Fibroblast of skin of scalp (primary cell): ENCODE data around the gene LRRC36.
A peak's percentile ranks its signal among the peaks of the same experiment; 100 is the strongest.

Experiments used
- DNase-seq: peaks from one replicate; pipeline ENCODE4 v3.0.0-alpha.2; 2013

Gene LRRC36

DNA sequence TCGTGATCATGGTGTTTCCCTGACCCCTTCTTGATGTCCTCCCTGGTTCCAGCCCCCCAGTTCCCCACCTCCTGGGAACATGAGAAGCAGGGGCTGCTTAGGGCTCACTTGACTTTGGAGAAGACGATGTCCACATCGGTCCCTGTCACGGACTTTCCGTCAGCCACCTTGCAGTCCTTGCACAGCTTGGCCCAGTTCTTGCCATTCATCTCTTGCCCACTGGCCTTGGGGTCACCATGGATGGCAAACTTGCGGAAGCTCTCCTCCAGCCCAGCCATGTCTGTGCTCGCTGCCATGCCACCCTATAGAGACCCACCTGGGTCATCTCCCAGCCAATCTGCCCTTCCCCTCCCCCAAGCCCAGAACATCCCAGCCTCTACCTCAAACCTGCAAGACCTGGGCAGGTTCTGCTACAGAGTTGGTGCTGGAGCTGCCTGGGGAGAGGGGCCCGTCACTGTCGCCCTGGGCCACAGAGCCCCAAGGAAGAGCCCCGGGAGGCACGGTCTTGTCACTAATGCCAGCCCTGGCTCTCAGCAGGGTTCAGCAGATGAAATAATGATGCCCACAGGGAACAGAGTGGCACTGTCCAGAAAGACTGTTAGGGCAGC lies 64.3 kb downstream of the LRRC36 start:
- no peak for DNase-seq

DNA sequence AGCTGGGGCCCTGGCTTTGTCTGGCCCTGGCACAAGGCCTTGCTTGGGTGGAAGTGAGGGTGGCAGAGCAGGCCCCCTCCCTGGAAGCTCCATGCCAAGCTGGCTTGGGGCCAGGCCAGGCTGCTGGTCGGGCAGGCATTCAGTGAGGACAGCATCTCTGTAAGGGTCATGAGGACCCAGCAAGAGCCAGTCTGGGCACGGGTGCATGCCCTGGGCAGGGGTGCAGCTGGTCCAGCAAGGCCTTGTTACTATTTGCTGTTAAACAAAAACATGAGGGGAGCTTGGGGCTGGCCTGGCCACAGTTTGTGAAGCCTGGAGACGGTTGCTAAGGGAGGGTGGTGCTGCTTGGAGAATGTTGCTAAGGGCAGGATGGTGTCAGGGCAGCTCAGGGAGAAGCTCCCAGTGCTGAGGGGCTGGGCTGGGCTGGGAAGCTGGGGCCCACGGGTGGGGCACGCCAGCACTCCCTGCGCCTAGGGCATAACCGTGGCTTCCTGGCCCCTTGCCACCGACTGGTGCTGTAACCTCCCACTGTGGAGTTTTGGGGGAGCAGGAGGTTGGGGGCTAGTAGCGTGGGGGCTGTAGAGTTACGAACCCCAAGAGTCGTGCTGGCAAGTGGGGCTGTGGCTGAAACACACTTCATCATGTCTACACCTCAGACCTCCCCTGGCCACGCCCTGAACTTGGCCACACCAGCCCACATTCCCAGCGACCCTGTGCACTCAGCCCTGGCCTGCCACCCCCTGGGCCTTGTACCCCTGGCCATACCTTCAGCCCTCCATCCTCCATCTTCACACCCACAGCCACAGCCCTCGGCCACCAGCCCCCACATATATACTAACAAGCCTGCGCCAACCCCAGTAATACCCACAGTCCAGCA lies 65.0 kb downstream of the LRRC36 start:
- DNase-seq, result no peak

DNA sequence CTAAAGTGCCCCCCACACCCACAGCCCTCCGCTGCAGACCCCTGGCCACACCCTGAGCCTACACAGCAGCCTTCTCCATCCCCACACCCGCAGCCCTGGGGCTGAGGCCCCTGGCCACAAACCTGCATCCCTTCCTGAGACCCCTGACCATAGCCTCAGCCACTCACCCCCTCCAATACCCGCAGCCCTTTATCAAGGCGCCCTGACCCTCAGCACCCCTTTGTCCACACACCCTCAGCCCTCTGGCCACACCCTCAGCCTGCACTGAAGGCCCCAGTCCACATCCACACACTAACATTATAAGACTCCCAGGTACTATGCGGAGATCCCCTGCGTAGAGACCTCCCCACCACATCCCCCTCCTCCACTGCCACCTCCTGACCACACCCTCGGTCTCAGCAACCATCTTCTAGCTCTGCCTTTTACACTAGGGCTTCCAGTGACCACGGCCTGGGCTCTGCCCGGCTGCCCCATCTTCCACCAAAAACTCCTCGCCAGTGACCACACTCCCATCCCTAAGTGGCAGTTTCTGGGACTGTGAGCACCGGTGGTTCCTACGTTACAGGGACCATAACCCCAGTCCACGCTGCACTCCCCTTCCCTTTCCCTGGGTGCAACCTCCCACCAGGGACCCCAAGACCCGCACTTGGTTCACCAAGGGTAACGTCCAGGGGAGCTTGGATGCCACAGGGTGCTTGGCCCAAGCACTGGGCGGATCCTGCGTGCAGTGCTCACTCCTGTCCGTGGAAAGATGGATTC lies 65.9 kb downstream of the LRRC36 start:
- no peak for DNase-seq

DNA sequence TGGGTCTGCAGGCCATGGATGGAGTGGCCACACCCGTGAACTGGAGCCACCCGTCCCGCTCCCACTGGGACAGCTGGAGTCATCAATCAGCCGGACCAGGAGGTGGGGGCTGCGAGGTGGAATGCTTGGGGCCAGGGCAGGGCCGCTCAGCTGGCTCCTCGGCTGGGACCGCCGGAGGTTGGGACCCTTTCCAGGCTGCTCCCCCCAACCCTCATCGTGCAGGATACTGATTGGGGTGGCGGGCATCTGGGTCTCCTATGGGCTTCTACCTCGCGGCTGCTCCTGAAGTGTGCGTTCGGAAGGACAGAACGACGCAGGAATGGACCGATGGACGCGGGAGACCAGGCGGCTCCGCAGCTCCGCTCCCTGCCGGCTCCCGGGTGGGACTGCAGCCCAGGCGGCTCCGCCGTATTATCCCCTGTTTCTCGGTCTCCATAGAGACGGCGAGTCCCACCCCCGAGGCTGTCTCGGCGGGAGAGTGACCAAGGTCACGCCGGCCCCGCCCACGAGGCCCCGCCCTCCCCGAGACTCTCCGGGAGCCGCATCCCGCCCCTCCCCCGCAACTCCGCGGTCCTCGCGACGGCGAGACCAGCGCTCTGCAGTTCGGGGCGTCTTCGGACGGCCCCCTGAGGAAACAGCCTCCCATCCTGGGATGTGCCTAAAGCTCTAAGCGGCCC lies 66.6 kb downstream of the LRRC36 start, which contains the start of gene TPPP3:
TPPP3 (minus strand) TSS at position 388 of the 677 bp plus-strand sequence. CDS start 2,387 bp downstream, outside the sequence.
- peak; percentile 76 for DNase-seq

DNA sequence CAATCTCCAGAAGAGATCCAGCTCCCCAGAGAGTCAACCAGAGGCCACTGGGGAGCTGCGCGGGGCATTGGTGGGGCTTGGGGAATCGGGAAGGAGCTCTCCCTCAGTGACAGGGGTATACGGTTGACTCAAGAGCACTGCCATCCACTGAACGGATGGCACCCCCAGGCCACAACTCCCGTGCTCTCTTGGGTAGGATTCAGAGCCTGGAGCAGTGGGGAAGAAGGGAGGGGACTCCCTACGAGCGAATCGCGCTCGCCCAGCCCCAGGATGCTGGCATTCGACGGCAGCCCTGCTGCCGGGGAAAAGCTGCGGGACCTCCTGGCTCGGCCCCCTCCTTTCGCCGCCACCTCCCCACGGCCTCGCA lies 67.2 kb downstream of the LRRC36 start:
- no peak for DNase-seq

DNA sequence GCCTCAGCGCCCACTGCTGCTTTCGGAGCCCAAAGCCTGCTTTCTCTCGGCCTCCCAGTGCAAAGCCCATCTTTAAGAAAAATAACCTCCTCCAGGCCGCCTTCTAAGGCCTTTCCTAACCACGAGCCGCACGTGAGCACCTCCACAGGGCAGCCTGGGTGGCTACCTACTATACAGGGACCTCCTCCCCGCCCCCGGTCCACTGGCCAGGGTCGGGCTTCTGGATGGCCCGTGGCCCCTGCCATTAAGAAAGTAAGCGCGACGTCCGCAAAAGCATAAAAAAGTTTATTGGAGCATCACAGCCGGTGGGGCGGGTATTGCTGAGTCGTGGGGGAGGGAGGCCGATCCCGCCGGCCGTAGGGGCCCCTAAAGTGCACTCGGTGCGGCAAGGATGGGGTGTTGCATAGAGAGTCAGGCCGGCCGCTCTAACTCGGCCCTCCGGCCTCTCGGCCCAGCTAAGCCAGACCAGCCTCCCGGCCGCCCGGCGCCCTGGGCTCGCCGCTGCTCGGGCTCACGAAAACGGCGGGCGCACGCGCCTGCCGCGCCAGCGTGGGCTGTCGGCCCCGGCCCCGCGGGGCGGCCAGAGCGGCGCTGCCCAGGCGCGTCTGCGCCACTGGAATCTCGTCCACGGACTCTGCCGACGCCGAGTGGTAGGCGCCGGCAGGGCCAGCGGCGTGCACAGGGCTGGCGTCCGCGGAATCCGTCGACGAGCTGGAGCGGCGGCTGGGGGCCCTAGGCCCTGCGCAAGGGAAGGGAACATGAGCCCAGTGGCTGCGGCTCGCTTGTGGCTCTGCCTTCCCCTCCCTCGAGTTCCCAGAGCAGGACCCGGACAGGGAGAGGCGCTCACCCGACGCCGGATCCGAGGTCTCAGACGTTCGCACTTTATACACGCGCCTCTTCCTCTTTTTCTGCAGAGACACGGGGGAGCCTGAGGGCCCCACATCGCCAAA lies 67.8 kb downstream of the LRRC36 start:
- no peak for DNase-seq

DNA sequence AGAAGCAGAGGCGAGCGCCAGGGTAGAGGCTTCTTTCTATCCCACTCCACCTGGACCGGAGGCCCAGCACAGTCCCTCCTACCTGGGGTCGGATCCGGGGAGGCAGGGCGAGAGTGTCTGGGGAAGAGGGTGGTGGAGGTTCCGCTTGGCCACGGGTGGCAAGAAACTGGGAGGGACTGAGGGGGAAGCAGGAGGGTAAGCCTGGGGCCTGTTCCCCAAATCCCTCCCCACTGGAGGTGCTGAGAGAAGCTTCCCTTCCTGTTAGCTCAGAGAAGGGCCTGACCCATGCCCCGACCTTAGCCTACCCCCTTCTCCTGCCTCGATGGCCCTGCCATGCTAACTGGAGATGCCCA lies 68.5 kb downstream of the LRRC36 start:
- no peak for DNase-seq

DNA sequence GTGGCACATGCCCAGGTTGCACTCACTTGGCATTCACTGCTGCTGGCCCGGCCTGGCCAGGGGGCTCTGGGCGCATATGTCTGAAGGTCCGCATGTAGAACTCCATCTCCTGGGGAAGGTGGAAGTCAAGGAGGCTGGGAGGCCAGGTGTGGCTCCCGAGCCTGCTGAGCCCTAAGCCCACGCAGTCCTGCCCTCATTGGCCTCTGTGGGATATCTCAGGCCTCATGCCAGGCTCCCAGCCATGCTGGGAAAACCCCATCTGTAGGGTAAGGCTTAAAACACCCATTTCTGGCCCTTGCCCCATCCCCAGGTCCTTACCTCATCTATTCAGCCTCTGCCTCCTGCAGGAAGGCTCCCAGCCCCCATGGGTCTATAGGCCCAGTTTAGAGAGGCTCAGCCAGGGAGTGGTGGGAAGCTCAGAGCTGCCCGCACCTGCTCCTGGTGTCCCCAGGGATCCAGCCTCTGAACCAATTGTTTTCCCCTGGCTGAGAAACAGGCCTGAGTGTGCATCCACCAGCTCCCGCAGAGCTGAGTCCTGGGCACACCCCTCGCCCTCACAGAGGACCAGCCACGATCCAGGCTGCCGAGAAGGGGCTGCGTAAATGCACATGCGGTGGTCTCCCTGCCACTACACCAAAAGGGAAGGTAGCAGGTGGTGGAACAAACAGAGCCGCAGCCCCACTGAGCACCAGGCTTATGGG lies 69.0 kb downstream of the LRRC36 start:
- DNase-seq, result no peak

DNA sequence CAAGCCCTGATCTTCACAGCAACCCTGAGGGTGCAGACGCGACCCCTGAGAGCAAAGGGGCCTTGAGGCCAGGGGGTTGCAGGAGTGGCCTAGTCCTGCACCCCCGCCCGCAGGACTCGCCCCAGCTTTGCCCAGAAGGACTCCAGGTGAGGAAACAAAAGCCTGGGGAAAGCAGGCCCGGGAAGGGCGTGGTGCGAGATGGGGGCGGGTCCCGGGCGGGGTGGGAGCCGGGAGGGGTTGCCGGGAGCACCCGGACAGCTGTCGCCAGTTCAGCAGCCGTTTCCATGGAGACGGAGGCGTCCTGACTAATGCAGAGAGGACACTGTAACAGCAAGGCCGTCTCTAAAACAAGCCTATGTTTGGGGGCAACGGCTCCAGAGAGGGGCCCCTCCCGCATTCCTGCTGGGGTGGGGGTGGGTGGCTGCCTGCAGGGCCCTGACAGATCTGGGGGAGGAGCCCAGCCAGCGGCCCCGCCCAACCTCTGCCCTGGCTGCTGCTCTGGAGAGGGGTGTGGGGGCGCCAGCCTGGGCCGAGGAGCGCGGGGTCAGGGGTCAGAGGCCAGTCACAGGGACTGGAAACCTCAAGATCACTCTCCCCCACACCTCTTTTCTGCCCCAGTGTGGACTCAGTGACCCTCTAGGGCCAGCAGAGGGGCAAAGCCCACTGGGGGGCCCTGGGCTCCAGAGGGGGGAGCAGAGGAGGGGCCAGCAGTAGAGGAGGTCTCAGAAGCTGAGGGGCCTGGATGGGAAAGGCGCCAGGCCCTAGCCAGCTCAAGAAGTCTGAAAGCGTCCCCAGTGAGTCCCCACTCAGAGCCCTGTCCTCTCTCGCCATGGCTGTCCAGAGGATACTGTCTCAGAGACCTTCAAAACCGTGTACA lies 69.8 kb downstream of the LRRC36 start:
- peak; percentile 84 for DNase-seq

DNA sequence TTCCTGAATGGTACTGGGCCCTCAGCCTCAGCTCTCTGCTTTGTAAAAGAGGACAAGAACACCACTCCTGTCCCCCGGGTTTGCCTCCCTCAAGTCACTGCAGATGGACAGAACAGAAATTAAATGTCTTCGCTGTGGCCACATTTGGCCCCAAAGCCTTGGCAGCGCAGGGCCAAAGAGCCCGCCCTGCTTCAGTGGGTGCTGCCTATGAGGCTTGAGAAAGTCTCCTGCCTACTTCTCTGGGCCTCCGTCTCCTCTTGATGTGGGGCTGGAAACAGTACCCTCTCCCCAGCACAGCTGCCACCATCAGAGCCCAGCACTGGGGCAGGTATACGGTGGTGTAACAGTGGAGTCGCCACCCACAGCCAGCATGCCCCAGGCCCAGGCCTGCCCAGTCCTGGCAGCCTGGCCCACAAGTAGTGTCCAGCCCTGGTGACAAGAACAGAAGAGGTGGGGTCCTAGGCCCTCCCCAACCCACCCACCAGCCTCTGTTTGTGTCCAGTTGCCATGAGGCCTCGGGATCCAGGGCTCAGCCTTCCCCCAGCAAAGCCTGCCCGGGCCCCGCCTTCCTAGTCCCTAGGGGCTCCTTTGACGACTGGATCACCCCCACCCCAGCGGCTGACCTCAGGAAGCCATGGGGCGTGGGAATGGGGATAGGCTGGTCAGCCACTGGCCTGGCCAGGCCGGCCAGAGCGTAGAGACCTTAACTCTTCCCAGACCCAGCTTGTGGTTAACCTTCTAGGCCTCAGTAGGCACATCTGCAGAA lies 70.6 kb downstream of the LRRC36 start:
- no peak for DNase-seq

DNA sequence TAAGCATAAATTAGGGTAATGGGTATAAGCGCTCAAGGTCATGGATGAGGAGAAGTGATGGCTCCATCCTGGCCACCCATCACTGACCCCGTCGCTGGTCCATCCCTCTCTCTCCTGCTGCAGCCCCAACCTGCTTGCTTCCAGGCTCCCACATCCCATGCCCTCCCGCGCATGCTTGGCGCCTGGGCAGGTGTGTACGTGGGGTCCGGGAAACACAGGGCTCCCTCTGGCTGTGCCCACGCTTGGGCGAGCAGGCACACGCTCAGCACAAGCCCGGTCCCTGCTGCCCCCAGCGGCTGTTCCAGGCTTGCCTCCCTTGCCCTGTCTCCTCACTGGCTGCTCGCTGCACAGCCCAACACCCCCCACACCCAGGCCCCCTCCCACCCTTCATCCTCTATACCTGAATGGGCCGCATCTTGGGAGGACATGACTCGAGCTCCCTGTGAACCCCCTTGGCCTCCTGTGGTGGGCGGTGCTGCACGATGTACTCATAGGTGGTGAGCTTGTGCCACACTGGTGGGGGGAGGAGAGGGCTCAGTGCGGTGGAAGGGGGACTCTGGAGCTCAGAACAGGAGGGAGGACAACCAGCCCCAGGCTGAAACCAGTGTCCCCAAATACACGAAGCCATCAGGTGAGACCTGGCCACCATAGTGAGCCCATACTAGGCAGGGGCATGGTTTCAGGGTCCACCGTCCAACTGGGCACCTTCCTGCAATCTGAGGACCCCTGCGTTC lies 71.4 kb downstream of the LRRC36 start:
- DNase-seq, result no peak

DNA sequence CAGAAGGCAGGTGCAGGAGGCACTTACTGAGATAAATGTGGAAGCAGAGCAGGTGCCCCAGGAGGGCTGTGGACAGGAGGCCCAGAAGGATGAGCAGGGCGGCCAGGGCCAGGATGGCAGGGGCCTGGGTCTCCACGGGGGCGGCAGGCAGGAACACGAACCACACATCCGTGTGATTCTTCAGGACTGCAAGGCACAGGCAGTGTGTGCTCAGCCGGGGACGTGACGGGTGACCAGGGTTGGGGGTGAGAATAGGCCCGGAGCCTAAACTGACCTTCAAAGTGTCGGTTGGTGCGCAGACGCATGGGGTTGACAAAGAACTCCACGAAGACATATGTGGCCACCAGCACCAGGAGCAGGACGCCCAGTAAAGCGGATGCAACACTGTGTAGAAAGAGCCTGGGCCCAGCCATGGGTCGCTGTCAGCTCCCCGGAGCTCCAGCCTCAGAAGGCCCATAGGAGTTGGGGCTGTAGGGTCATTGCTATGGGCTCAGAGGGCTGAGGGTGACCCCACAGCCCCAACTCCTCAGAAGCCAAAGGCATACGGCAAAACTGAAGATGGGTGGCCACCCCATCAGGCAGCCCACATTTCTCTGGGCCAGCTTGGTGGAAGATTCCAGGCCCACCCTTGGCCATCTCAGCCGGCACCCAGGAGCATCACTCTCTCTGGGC lies 72.1 kb downstream of the LRRC36 start:
- DNase-seq, result no peak

DNA sequence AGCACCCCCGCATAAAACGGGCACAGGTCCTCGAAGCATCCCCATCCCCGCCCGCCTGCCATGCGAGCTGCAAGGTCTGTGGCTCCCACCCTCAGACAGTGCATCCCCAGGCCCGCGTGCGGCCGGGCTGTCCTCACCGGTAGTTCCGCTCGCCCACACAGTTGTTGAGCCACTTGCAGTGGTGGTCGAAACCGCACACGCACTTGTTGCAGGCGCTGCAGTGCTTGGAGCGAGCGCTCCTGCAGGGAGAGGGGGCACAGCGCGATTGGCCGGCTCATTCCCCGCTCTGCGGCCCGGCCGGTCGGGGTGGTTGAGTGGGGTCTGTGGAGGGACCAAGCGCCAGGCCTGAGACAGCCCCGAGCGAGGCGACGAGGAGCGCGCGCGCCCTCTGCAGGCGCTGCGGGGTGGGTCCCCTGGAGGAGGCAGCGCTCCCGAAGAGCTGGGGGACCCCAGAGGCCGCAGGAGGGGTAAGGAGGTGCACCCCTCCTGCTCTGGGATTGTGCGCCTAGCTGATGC lies 72.7 kb downstream of the LRRC36 start:
- DNase-seq, result peak; percentile 18

DNA sequence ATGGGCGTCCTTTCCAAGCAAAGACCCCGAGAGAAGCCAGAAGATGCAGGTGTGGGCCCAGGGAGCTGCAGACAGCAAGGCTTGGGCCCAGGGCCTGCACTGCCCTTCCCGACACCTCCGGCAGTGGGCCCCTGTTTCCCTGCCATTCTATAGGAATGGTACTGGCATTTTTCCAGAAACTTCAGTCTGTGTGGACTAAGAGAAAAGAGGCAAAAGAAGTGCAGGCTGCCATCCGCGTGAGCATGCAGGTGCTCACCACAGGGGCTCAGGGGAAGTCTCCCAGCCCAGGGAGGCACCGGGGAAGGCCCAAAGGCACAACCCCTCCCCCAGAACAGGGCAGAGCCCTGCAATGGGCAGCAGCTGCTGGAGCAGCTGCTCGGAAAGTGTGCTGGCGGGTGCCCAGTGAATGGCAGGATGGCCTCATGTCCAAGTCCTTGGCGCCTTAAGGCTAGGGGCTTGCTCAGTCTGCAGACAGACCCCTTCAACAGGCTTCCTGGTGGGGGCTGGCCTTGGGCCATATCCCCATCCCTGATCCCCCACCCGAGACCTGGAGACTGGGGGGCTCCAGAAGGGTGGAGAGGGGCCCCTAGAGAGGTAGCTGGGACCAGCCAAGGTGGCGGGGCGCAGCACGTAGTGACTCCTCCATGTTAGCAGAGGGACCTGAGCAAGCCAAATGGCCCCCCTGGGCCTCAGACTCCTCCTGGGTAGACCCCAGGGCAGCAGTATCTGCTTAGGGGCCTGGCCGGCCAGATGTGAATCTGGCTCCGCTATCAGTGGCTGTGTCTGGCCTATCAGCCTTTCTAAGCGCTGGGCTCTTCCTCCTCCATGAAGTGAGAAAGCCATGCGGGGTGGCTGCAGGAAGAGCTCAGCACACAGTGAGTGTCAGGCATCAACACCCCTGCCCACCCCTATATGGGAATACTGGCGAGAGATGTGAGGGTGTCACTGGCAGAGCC lies 73.4 kb downstream of the LRRC36 start:
- peak; percentile 14 for DNase-seq

DNA sequence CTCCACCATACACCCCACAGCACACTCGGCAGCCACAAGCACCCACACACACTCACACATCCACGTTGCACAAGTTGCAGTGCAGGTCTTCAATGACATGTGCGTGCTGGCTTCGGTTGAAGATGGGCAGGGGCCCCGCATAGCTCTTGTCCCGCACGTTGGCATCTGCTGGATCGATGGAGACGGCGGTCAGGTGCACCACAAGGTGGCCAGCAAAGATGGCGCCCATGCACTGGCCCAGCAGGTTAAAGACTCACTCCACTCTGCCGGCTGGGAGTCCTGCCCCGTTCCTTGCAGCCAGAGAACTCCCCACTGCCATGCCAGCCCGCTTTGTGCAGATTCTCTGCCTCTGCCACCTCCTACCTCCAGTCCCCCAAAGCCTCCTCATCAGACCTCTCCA lies 74.3 kb downstream of the LRRC36 start:
- DNase-seq, result no peak

DNA sequence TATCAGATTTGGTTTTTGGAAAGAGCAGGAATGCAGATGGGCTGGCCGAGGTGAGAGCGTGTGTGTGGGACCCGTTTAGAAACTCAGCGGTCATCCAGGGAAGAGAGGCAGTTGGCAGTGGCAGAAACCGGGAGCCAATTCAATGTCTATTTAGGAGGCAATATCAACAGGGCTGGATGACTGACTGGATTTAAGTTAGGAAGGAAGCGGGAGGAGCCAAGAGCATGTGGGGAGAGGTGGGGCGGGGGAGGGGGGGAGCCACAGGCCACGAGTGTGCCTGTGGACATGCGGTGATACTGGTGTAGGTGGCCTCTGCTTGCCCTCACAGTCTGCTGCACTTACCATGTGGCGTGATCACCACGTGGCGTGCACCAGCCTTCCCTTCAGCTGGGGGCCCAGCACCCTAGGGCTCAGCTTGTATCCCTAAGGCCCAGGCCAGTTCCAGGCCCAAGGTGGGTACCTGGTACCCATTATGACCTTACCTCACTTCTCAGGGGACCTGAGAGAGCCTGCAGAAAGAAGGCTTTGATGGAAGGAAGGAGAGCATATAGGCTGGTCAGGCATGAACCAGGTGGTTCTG lies 77.5 kb downstream of the LRRC36 start:
- no peak for DNase-seq
